OCI-LY3 (cell line): Measurements from ENCODE around the gene TUBGCP4.

Experiments used
- H2AFZ ChIP-seq: fragments of 200-600, 300-600 bp; shearing (Covaris generic); 2 replicates; pipeline ENCODE4 v1.6.0; 2014; ENCODE audit warnings: antibody characterized with exemption, low read depth, low read length
- H3K27ac ChIP-seq: fragments of 200-600, 300-600 bp; sonication (generic); 2 replicates; pipeline ENCODE4 v1.5.1; 2014; ENCODE audit warnings: mild to moderate bottlenecking, low read length, moderate library complexity, mixed read lengths
- H3K27me3 ChIP-seq: fragments of 200-600, 300-600 bp; sonication (generic); 2 replicates; pipeline ENCODE4 v1.6.1; 2014; ENCODE audit warnings: low read depth, low read length, mixed read lengths
- H3K36me3 ChIP-seq: fragments of 200-600, 300-600 bp; sonication (generic); replicated peaks from 2 replicates; pipeline ENCODE3; 2014; ENCODE audit warnings: low read depth, low read length, mixed read lengths
- H3K4me1 ChIP-seq: fragments of 300-600, 200-600 bp; sonication (generic); 2 replicates; pipeline ENCODE4 v1.6.1; 2014; ENCODE audit warnings: low read length, mixed read lengths
- H3K4me2 ChIP-seq: fragments of 200-600, 300-600 bp; sonication (generic); 2 replicates; pipeline ENCODE4 v1.6.1; 2014; ENCODE audit warnings: low read length, mixed read lengths
- H3K4me3 ChIP-seq: fragments of 300-600, 200-600 bp; sonication (generic); 2 replicates; pipeline ENCODE4 v1.5.1; 2014; ENCODE audit warnings: antibody characterized with exemption, mild to moderate bottlenecking, low read length, moderate library complexity
- H3K79me2 ChIP-seq: fragments of 300-600, 200-600 bp; shearing (Covaris generic); 2 replicates; pipeline ENCODE4 v1.6.1; 2014; ENCODE audit warnings: mild to moderate bottlenecking, low read length, mixed read lengths
- H3K9ac ChIP-seq: fragments of 300-600, 200-600 bp; shearing (Covaris generic); 2 replicates; pipeline ENCODE4 v1.6.0; 2014; ENCODE audit warnings: mild to moderate bottlenecking, low read length, moderate library complexity
- H3K9me3 ChIP-seq: fragments of 200-600, 300-600 bp; shearing (Covaris generic); 2 replicates; pipeline ENCODE4 v1.6.1; 2014; ENCODE audit warnings: low read length, mixed read lengths; ENCODE audit not compliant: insufficient read depth
- H4K20me1 ChIP-seq: fragments of 200-600, 300-600 bp; sonication (generic); 2 replicates; pipeline ENCODE4 v1.6.1; 2016; ENCODE audit warnings: low read length, mixed read lengths; ENCODE audit not compliant: insufficient read depth
- EZH2phosphoT487 ChIP-seq: fragments of 200-600 bp; shearing (Covaris generic); IDR thresholded peaks from 2 replicates; pipeline ENCODE4 v1.6.1; 2018; ENCODE audit warnings: antibody characterized with exemption, mixed run types, low read depth
- TF ChIP-seq, protein P1 (sequence below): fragments of 200-600, 300-600 bp; sonication (generic); IDR thresholded peaks from 2 replicates; pipeline ENCODE4 v1.5.1; 2014; ENCODE audit warnings: antibody characterized with exemption, low read length, low read depth

Gene TUBGCP4

DNA sequence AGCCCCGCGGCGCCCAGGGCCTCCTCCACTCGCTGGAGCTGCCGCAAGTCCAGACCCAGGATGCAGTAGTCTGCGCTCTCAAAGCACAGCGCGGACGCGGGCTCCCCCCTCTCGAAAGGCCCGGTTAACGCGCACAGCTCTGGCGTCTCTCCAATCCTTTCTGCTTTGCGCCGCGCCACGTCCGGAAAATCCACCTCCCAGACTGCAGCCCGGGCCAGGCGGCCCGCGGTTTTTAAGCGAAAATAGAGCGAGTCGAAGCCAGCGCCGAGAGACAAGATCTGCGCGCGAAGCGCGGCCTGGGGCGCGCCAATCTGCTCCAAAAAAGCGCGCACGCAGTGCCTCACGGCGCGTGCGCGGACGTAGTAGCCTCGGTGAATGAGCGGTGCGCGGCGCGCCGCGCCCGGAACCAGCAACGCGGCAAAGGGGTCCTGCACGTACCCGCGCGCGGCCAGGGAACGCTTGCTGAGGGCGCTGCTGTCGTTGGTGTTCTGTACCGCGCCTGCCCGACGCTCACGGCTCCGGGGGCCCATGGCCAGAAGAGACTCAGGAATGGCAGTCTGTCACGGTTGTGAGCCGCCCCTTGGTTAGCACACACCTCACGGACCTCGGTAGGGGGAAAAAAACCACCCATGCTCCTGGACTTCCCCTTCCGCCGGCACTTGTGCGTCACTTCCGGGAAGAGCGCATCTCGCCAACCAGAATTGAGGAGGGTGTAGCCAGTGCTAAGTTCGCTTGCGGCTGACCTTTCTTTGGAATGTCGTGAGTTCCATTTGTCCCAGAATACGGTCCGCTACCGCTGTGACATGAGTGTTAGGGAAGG is 40.7 kb upstream of the TUBGCP4 start, which contains the start of gene LCMT2:
LCMT2 (minus strand) TSS at position 614 of the 820 bp plus-strand sequence; CDS start at position 530, 84 bp downstream.
- Histone ChIP-seq H3K36me3 (no peaks in the 10 kb centered on the region), H3K4me3 (peak within 1 kb of the TSS; percentile 60), H3K4me2 (peak within 1 kb of the TSS; percentile 25), H3K9ac (no peak within 1 kb of the TSS), H3K27ac (no peak within 1 kb of the TSS), H3K79me2 (no peaks in the 10 kb centered on the region), H2AFZ (peak within 1 kb of the TSS; percentile 76; the same call in 1 of the 2 replicates), H3K27me3 (no peaks in the 10 kb centered on the region), H4K20me1 (no peaks in the 10 kb centered on the region), H3K9me3 (no peaks in the 10 kb centered on the region), H3K4me1 (peaks cover 6% of the 10 kb centered on the region)
- TF ChIP-seq, protein P1, sequence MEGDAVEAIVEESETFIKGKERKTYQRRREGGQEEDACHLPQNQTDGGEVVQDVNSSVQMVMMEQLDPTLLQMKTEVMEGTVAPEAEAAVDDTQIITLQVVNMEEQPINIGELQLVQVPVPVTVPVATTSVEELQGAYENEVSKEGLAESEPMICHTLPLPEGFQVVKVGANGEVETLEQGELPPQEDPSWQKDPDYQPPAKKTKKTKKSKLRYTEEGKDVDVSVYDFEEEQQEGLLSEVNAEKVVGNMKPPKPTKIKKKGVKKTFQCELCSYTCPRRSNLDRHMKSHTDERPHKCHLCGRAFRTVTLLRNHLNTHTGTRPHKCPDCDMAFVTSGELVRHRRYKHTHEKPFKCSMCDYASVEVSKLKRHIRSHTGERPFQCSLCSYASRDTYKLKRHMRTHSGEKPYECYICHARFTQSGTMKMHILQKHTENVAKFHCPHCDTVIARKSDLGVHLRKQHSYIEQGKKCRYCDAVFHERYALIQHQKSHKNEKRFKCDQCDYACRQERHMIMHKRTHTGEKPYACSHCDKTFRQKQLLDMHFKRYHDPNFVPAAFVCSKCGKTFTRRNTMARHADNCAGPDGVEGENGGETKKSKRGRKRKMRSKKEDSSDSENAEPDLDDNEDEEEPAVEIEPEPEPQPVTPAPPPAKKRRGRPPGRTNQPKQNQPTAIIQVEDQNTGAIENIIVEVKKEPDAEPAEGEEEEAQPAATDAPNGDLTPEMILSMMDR = no peak
- no peak for TF ChIP-seq EZH2phosphoT487

DNA sequence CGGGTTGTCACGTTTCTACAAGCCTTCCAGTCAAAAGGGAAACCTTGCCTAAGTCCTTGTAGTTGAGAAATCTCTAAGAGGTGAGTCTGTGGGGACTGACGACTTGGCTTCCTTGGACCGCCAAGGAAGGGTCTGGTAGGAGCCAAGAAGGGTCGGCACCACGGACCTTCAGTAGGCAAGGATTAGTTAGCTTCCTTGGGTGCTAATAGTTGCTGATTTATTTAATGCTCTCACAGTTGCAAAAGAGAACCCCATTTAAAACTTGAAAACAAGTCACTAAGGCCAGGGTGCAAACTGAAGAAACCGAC is 40.2 kb upstream of the TUBGCP4 start:
- Histone ChIP-seq H3K79me2 (no peaks in the 10 kb centered on the region), H3K36me3 (no peaks in the 10 kb centered on the region), H3K9ac (no peak overlapping the region), H3K4me2 (peak overlapping the region; percentile 25), H3K27ac (no peak overlapping the region), H4K20me1 (no peaks in the 10 kb centered on the region), H3K4me3 (peak overlapping the region; percentile 60), H3K9me3 (no peaks in the 10 kb centered on the region), H3K27me3 (no peaks in the 10 kb centered on the region), H3K4me1 (peaks cover under 1% of the 10 kb centered on the region), H2AFZ (peak overlapping the region; percentile 76; the same call in 1 of the 2 replicates)
- TF ChIP-seq, protein P1 = no peak
- TF ChIP-seq EZH2phosphoT487 = no peak

DNA sequence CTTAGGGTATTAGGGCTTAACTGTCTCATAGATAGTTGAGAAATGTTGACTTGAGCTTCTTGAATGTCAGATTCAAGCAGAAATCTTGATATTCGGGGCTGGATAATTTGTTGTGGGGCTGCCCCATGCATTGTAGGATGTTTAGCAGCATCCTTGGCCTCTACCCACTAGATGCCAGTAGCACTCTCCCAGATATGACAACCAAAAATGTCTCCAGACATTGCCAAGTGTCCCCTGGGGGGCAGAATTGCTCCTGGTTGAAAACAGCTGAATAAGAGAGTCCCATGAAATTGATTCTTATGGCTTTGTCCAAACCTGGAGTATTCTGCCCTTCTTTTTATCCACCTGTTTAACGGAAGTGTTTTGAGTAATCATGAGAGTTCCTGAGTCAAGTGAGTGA is 24.6 kb upstream of the TUBGCP4 start:
- Histone ChIP-seq H4K20me1 (no peaks in the 10 kb centered on the region), H3K4me3 (no peak overlapping the region), H3K4me1 (no peaks in the 10 kb centered on the region), H3K27ac (no peak overlapping the region), H3K9me3 (no peaks in the 10 kb centered on the region), H3K4me2 (no peak overlapping the region), H3K9ac (no peak overlapping the region), H3K36me3 (no peaks in the 10 kb centered on the region), H3K27me3 (no peaks in the 10 kb centered on the region), H3K79me2 (no peaks in the 10 kb centered on the region), H2AFZ (no peak overlapping the region)
- no peak for TF ChIP-seq EZH2phosphoT487
- TF ChIP-seq, protein P1 = peak; percentile 31; the same call in 1 of the 2 replicates

DNA sequence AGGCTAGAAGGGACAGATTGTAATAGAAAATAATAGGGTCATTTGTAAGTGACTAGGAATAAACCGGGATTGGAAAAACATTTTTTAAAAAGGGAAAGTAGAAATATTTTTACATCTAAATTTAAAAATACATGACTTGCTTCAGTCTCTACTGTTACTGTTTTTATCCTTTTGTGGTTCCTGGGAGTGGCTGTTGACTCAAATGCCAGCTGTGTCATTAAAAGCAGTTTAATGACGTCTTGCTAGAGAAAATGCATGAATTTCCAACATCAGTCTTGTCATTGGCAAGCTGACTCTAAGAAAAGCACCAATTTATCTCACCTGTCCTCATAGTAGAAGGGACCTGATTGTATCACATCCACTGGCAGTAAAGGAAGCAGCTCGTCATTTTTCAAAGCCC is 23.8 kb upstream of the TUBGCP4 start:
- no peaks in the 10 kb centered on the region for H4K20me1 ChIP-seq
- no peaks in the 10 kb centered on the region for H3K79me2 ChIP-seq
- no peak overlapping the region for H2AFZ ChIP-seq
- no peak overlapping the region for H3K4me3 ChIP-seq
- no peaks in the 10 kb centered on the region for H3K36me3 ChIP-seq
- TF ChIP-seq, protein P1 = no peak
- TF ChIP-seq EZH2phosphoT487 = no peak
- no peaks in the 10 kb centered on the region for H3K9me3 ChIP-seq
- H3K4me1 ChIP-seq = no peaks in the 10 kb centered on the region
- no peak overlapping the region for H3K9ac ChIP-seq
- H3K27me3 ChIP-seq = no peaks in the 10 kb centered on the region
- no peak overlapping the region for H3K4me2 ChIP-seq
- H3K27ac ChIP-seq = no peak overlapping the region
